ENCODE data around the gene USP21.

GRCh38 chr1:161185732-161186311, 26.5 kb downstream of the USP21 start:
- TF ChIP-seq CTCF (CRISPR knock-in tag; IDR thresholded peaks at IDR 0.05) (no peak), MYC (CRISPR knock-in tag; IDR thresholded peaks at IDR 0.05; ENCODE audit: borderline replicate concordance) (no peak), KLF16 (CRISPR knock-in tag; IDR thresholded peaks at IDR 0.05) (no peak)
